Skeletal muscle tissue (tissue), 4 donors: ENCODE measurements around the gene C1orf35. TPM values are rescaled to one million over a fixed set of nuclear protein-coding genes. Genes with fewer than 3 reads are reported as not detected.

ENCODE experiments used
- H3K27ac ChIP-seq: one replicate; pipeline ENCODE4 v1.7.0; 2013; ENCODE audit warnings: mild to moderate bottlenecking, low read depth, low read length, inconsistent platforms
- H3K27me3 ChIP-seq, 3 donors: one replicate each; pipeline ENCODE4 v1.7.0; 2013; ENCODE audit warnings: low read length in 3 of 3; ENCODE audit not compliant: control insufficient read depth in 3 of 3, insufficient read depth in 3 of 3
- H3K36me3 ChIP-seq, 3 donors: one replicate each; pipeline ENCODE4 v1.7.0; 2013; ENCODE audit warnings: low read length in 3 of 3; ENCODE audit not compliant: control insufficient read depth in 3 of 3, insufficient read depth in 3 of 3
- H3K4me1 ChIP-seq, 3 donors: one replicate each; pipeline ENCODE4 v1.7.0; 2013; ENCODE audit warnings: low read length in 3 of 3, mild to moderate bottlenecking in 3 of 3; ENCODE audit not compliant: control insufficient read depth in 3 of 3, insufficient read depth in 3 of 3
- H3K4me3 ChIP-seq, 3 donors: one replicate each; pipeline ENCODE4 v1.7.0; 2013; ENCODE audit warnings: low read length in 3 of 3
- H3K9ac ChIP-seq, 3 donors: one replicate each; pipeline ENCODE4 v1.7.0; 2013; ENCODE audit warnings: low read length in 3 of 3, mild to moderate bottlenecking in 3 of 3, moderate library complexity in 2 of 3, low read depth in 1 of 3
- H3K9me3 ChIP-seq, 3 donors: one replicate each; pipeline ENCODE4 v1.7.0; 2013; ENCODE audit warnings: low read length in 3 of 3; ENCODE audit not compliant: control insufficient read depth in 3 of 3
- total RNA-seq: library from RNA; depleted of rRNA; stranded (reverse); fragments of >200 nt; gene quantifications from one replicate; pipeline ENCODE4 v1.2.3, GENCODE V29; 2014
- donor health status: Osteomylitis.

Gene C1orf35
- total RNA-seq, 1 donor from 2014 or later = 4.7 TPM

DNA sequence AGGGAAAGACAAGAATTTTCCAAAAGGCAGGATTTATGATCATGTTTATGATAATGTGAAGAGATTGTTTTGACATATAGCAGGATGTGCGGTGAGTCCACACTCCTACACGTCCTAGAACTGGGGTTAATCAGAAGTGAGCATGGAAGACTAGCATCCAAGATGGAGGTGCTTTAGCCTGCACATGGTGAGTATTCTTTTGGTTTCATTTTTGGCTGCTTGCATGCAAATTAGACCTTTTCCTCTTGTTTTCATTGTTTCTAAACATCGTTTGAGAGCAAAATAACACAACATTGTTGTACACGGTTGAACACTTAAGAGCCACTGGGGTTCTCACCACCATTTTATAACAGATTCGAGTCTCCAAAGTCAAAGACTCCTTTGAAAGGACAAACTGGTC is 22.1 kb upstream of the C1orf35 start:
- no peak overlapping the region for H3K27ac ChIP-seq
- no peak overlapping the region for H3K9ac ChIP-seq
- H3K36me3 ChIP-seq = no peaks in the 10 kb centered on the region
- no peaks in the 10 kb centered on the region for H3K4me1 ChIP-seq
- no peaks in the 10 kb centered on the region for H3K27me3 ChIP-seq
- no peaks in the 10 kb centered on the region for H3K9me3 ChIP-seq
- H3K4me3 ChIP-seq = no peak overlapping the region

DNA sequence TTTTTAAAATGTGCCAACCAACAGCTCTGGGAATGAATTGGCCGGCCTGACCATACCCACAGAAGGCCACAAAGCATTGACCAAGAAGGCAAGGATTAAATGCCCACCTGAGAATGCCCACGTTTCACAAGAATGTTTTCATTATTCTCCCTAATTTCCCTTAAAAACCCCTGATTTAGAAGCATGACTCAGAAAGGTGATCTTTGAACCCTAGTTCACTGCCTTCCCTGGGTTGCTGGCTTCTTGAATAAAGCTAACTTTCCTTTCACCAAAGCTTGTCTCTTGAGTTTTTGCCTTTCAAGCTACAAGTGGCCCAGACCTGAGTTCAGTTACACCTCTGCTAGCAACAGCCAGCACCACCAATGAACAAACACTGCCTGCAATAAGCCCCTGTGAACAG is 20.4 kb upstream of the C1orf35 start:
- no peaks in the 10 kb centered on the region for H3K4me1 ChIP-seq
- H3K4me3 ChIP-seq = no peak overlapping the region
- no peaks in the 10 kb centered on the region for H3K9me3 ChIP-seq
- H3K27ac ChIP-seq = no peak overlapping the region
- H3K36me3 ChIP-seq = no peaks in the 10 kb centered on the region
- H3K9ac ChIP-seq = no peak overlapping the region
- H3K27me3 ChIP-seq = no peaks in the 10 kb centered on the region

- H3K27me3 ChIP-seq = no peaks in the 10 kb centered on the region
- no peaks in the 10 kb centered on the region for H3K4me1 ChIP-seq
- no peak overlapping the region for H3K9ac ChIP-seq
- no peaks in the 10 kb centered on the region for H3K36me3 ChIP-seq
- no peaks in the 10 kb centered on the region for H3K9me3 ChIP-seq
- no peak overlapping the region for H3K4me3 ChIP-seq
- no peak overlapping the region for H3K27ac ChIP-seq
Observed at GRCh38 chr1:228122921-228123441, 19.9 kb upstream of the C1orf35 start.

GRCh38 chr1:228120857-228121489 is 17.8 kb upstream of the C1orf35 start:
- Histone ChIP-seq H3K27ac (no peak overlapping the region), H3K27me3 (no peaks in the 10 kb centered on the region), H3K9me3 (no peaks in the 10 kb centered on the region), H3K4me1 (no peaks in the 10 kb centered on the region), H3K9ac (no peak overlapping the region), H3K4me3 (no peak overlapping the region), H3K36me3 (no peaks in the 10 kb centered on the region)

- Histone ChIP-seq H3K27ac (no peak overlapping the region), H3K4me3 (no peak overlapping the region), H3K4me1 (no peaks in the 10 kb centered on the region), H3K27me3 (no peaks in the 10 kb centered on the region), H3K9ac (no peak overlapping the region), H3K36me3 (no peaks in the 10 kb centered on the region), H3K9me3 (no peaks in the 10 kb centered on the region)
Observed at GRCh38 chr1:228120351-228120750, 17.2 kb upstream of the C1orf35 start.

DNA sequence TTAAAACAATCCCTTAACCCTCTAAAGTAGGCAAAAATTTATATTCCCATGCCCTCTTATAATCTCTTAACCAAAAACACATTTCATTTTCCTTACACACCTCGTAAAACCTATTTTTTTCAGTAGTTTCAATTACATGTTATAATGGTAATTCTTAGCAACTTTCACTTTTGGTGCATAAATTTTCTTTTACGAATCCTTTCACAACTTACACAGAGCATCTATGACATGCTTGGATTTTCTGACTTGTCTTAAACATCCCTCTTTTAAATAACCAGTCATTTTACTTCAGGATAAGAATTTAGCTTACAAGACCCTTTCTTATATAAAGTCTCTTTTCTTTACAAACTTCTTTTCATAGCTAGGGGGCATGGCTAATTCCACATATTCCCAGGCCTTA is 14.9 kb upstream of the C1orf35 start:
- no peak overlapping the region for H3K27ac ChIP-seq
- H3K36me3 ChIP-seq = no peaks in the 10 kb centered on the region
- H3K9me3 ChIP-seq = no peaks in the 10 kb centered on the region
- H3K27me3 ChIP-seq = no peaks in the 10 kb centered on the region
- no peak overlapping the region for H3K9ac ChIP-seq
- no peaks in the 10 kb centered on the region for H3K4me1 ChIP-seq
- H3K4me3 ChIP-seq = no peak overlapping the region

GRCh38 chr1:228117335-228117734 is 14.2 kb upstream of the C1orf35 start:
- Histone ChIP-seq H3K27ac (no peak overlapping the region), H3K9ac (no peak overlapping the region), H3K27me3 (no peaks in the 10 kb centered on the region), H3K4me1 (no peaks in the 10 kb centered on the region), H3K4me3 (no peak overlapping the region), H3K9me3 (no peaks in the 10 kb centered on the region), H3K36me3 (no peaks in the 10 kb centered on the region)

- no peak overlapping the region for H3K27ac ChIP-seq
- H3K4me1 ChIP-seq = peaks cover 4 to 5% (median 4%) of the 10 kb centered on the region in 3 donors
- no peak overlapping the region for H3K9ac ChIP-seq
- H3K27me3 ChIP-seq = no peaks in the 10 kb centered on the region
- H3K36me3 ChIP-seq = no peaks in the 10 kb centered on the region
- no peak overlapping the region for H3K4me3 ChIP-seq
- no peaks in the 10 kb centered on the region for H3K9me3 ChIP-seq
Observed at GRCh38 chr1:228114827-228115226, 11.7 kb upstream of the C1orf35 start.

GRCh38 chr1:228112617-228113016 is 9.5 kb upstream of the C1orf35 start:
- Histone ChIP-seq H3K36me3 (peaks cover 2 to 4% (median 4%) of the 10 kb centered on the region in 3 donors), H3K4me1 (peaks cover 19 to 24% (median 22%) of the 10 kb centered on the region in 3 donors), H3K4me3 (no peak overlapping the region), H3K27me3 (no peaks in the 10 kb centered on the region), H3K9me3 (no peaks in the 10 kb centered on the region), H3K27ac (no peak overlapping the region), H3K9ac (no peak overlapping the region)

- Histone ChIP-seq H3K27ac (no peak overlapping the region), H3K27me3 (no peaks in the 10 kb centered on the region), H3K4me1 (peaks cover 21 to 27% (median 23%) of the 10 kb centered on the region in 3 donors), H3K4me3 (no peak overlapping the region), H3K9ac (no peak overlapping the region), H3K36me3 (peaks cover 4 to 9% (median 8%) of the 10 kb centered on the region in 3 donors), H3K9me3 (no peaks in the 10 kb centered on the region)
Observed at GRCh38 chr1:228112167-228112566, 9.0 kb upstream of the C1orf35 start.
